Measurements from ENCODE around the gene LRRFIP1.

DNA sequence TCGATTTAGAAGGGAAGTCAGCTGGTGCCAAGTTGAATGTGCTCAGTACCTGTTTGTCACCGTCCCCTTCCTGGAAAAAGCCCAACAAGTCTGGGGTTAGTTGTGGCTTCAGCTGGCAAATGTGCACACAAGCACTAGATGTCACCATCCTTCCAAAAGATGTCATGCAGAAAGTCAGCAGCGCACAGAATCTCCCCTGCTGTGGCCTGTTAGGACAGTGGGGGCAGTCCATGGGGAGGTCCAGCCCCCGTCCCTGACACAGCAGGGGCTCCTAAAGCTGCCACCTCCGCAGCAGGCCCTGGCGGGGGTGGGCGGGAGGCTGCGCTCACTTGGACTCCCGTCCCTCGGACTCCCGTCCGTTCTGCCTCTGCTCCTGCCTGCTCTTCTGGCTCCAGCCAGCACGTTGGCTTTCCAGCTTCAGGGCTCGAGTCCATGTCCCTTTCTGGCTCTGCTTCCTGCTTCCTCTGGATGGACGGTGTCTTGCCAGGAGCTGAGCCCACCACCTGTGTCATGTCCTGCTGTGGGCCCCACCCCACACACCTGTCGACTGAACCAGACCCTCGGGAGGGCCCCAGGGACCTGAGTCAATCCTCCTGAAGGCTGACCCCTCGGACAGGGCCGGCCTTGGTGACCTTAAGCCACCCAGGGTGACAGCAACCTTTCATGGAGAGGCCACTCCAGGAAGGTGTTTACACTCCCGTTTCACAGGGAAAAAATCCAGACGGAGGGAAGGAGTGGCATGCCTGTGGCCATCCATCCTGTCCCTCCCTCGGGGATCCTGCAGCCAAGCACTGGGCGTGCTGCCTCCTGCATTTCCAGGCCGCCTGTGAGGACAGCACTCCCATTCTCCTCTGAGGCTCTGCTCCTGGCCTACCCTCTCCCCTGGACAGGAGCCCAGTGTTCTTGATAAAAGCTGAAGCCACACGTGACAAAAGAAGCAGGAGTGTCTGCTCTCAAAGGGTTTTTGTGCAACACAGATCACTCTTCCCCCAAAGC, 45.3 kb upstream of the LRRFIP1 start:
- TF ChIP-seq TEAD4 (IDR thresholded peaks at IDR 0.05) (no peak), YY1 (IDR thresholded peaks at IDR 0.05; ENCODE audit: low read depth) (no peak), EP300 (IDR thresholded peaks at IDR 0.05; ENCODE audit: borderline replicate concordance) (no peak)
